Endothelial cell of umbilical vein (primary cell): ENCODE results near the gene AGBL4. TPM values are rescaled to one million over a fixed set of nuclear protein-coding genes. Genes with fewer than 3 reads are reported as not detected.

ENCODE experiments used
- BruUV-seq: library from RNA; stranded (reverse); fragments of 400-500 nt; replicated peaks from 2 replicates; lab custom pipeline; 2021; lab: Mats Ljungman, UMichigan
- CTCF ChIA-PET: fragments of 300-600, 350-600 bp; sonication (Branson Sonifier 250); formaldehyde crosslinking; loops from one replicate; lab custom pipeline; 2021; ENCODE audit warnings: antibody characterized with exemption, inconsistent platforms; lab: Charles Lee
- POLR2A ChIA-PET: fragments of 300-600, 350-600 bp; sonication (Branson Sonifier 250); formaldehyde crosslinking; loops from one replicate; lab custom pipeline; 2021; ENCODE audit warnings: antibody characterized with exemption, inconsistent platforms; lab: Charles Lee
- DNase-seq: peaks from one replicate; pipeline ENCODE4 v3.0.0-alpha.2; 2011; ENCODE audit warnings: low read depth, low spot score
- FAIRE-seq: peaks from 2 replicates; lab custom pipeline; 2011; peaks lifted over from hg19 to GRCh38; lab: Jason Lieb, UNC
- H2AFZ ChIP-seq: 2 replicates; pipeline ENCODE4 v1.6.0; 2012; ENCODE audit warnings: low read depth, low read length, control low read depth, inconsistent platforms
- H3K27ac ChIP-seq: 2 replicates; pipeline ENCODE4 v1.5.1; 2011; ENCODE audit warnings: low read depth, mild to moderate bottlenecking, control low read depth, low read length, moderate library complexity; ENCODE audit not compliant: insufficient read depth
- H3K27me3 ChIP-seq, 2 experiments: 2 replicates each; pipeline versions ENCODE4 v1.6.0 to v1.6.1; 2011; ENCODE audit warnings: low read length in 2 of 2, mixed read lengths in 1 of 2; ENCODE audit not compliant: control insufficient read depth in 2 of 2, insufficient read depth in 2 of 2
- H3K36me3 ChIP-seq, 2 experiments: 2 replicates in 1 of 2; 3 replicates in 1 of 2; pipeline ENCODE4 v1.5.1; 2011; ENCODE audit warnings: low read length in 2 of 2, mild to moderate bottlenecking in 1 of 2, moderate library complexity in 1 of 2; ENCODE audit not compliant: control insufficient read depth in 2 of 2, insufficient read depth in 2 of 2; ENCODE audit errors: extremely low read depth in 1 of 2
- H3K4me1 ChIP-seq: 3 replicates; pipeline ENCODE4 v1.5.1; 2011; ENCODE audit warnings: mild to moderate bottlenecking, low read length; ENCODE audit not compliant: control insufficient read depth, insufficient read depth; ENCODE audit errors: extremely low read depth
- H3K4me2 ChIP-seq: 2 replicates; pipeline ENCODE4 v1.6.1; 2011; ENCODE audit warnings: low read length, control low read depth, mixed read lengths; ENCODE audit not compliant: insufficient read depth
- H3K4me3 ChIP-seq, 3 experiments: fragments of 200-600 bp in 1 of 3; sonication (generic), shearing (Covaris generic) in 1 of 3; replicated peaks in 1 of 3; 2 replicates each; pipeline ENCODE4 v1.5.1; 2011 to 2016; ENCODE audit warnings: control low read depth in 3 of 3, low read length in 3 of 3, mild to moderate bottlenecking in 2 of 3, inconsistent platforms in 1 of 3, low read depth in 1 of 3, moderate library complexity in 1 of 3; ENCODE audit not compliant: insufficient read depth in 1 of 3
- H3K79me2 ChIP-seq: 2 replicates; pipeline ENCODE4 v1.6.0; 2012; ENCODE audit warnings: low read length, inconsistent platforms; ENCODE audit not compliant: control insufficient read depth, insufficient read depth
- H3K9ac ChIP-seq: replicated peaks from 2 replicates; pipeline ENCODE3; 2011; ENCODE audit warnings: low read length, control low read depth; ENCODE audit not compliant: insufficient read depth; ENCODE audit errors: extremely low read depth
- H3K9me1 ChIP-seq: replicated peaks from 3 replicates; pipeline ENCODE4 v1.6.0; 2011; ENCODE audit warnings: mild to moderate bottlenecking, low read length; ENCODE audit not compliant: control insufficient read depth, insufficient read depth; ENCODE audit errors: extremely low read depth
- H3K9me3 ChIP-seq: replicated peaks from 2 replicates; pipeline ENCODE4 v1.5.1; 2012; ENCODE audit warnings: low read length, inconsistent platforms; ENCODE audit not compliant: control insufficient read depth, insufficient read depth
- H4K20me1 ChIP-seq: replicated peaks from 2 replicates; pipeline ENCODE3; 2011; ENCODE audit warnings: mild to moderate bottlenecking, low read length; ENCODE audit not compliant: control insufficient read depth, insufficient read depth; ENCODE audit errors: extremely low read depth
- EZH2 ChIP-seq: IDR thresholded peaks from 2 replicates; pipeline ENCODE4 v1.6.1; 2012; ENCODE audit warnings: borderline replicate concordance, low read depth, mild to moderate bottlenecking, moderate library complexity, low read length, inconsistent platforms; ENCODE audit not compliant: severe bottlenecking
- FOS ChIP-seq: IDR thresholded peaks from 2 replicates; pipeline ENCODE4 v1.6.1; 2011; ENCODE audit warnings: mild to moderate bottlenecking, low read length, moderate library complexity, borderline replicate concordance; ENCODE audit not compliant: insufficient read depth
- GATA2 ChIP-seq: IDR thresholded peaks from 2 replicates; pipeline ENCODE4 v1.7.0; 2011; ENCODE audit warnings: low read depth, mild to moderate bottlenecking, moderate library complexity, mixed read lengths, low read length; ENCODE audit not compliant: insufficient read length, insufficient read depth
- JUN ChIP-seq: IDR thresholded peaks from 2 replicates; pipeline ENCODE4 v1.6.1; 2011; ENCODE audit warnings: borderline replicate concordance, low read depth; ENCODE audit not compliant: insufficient read length, insufficient read depth
- MYC ChIP-seq: IDR thresholded peaks from one replicate; pipeline ENCODE4 v1.6.1; 2011; ENCODE audit warnings: mild to moderate bottlenecking, low read depth, low read length
- POLR2A ChIP-seq: IDR thresholded peaks from 2 replicates; pipeline ENCODE4 v1.6.1; 2012; ENCODE audit warnings: low read depth, mild to moderate bottlenecking, control low read depth, low read length
- POLR2AphosphoS5 ChIP-seq: IDR thresholded peaks from 2 replicates; pipeline ENCODE4 v1.6.1; 2012; ENCODE audit warnings: low read depth, mild to moderate bottlenecking, control low read depth, low read length, moderate library complexity; ENCODE audit not compliant: insufficient read depth
- dilution Hi-C: fragments of 300-500 bp; cut with MboI; formaldehyde crosslinking; loops from one replicate; pipeline ENCODE4 v1.15.0; 2019; ENCODE audit warnings: low sequenced_read_pairs; ENCODE audit not compliant: extremely low pct_ligation_motif_present
- intact Hi-C: fragments of 100-400 bp; cut with micrococcal nuclease; formaldehyde crosslinking; loops from one replicate; pipeline ENCODE4 v1.10.0; 2022
- polyA plus RNA-seq, 4 experiments: library from polyadenylated mRNA; depleted of rRNA in 3 of 4; stranded (reverse) in 3 of 4; unstranded in 1 of 4; fragments of >200 nt; gene quantifications; 2 replicates each; pipeline versions ENCODE4 v1.2.1 to v1.2.3, GENCODE V29; 2011 to 2012; ENCODE audit warnings: missing spikeins in 1 of 4
- total RNA-seq: library from RNA; stranded (reverse); gene quantifications from 2 replicates; pipeline ENCODE4 v1.2.3, GENCODE V29; 2021
- TF ChIP-seq, protein P1 (sequence below), 2 donors: IDR thresholded peaks; 1 replicate in 1 of 2; 2 replicates in 1 of 2; pipeline ENCODE4 v1.5.1; 2011; ENCODE audit warnings: low read length in 2 of 2, mild to moderate bottlenecking in 2 of 2, moderate library complexity in 2 of 2, control low read depth in 1 of 2, inconsistent platforms in 1 of 2, low read depth in 1 of 2; ENCODE audit not compliant: insufficient read depth in 1 of 2; ENCODE audit errors: extremely low read depth in 1 of 2
- TF ChIP-seq, protein P2 (sequence below): IDR thresholded peaks from 2 replicates; pipeline ENCODE4 v1.6.1; 2011; ENCODE audit not compliant: insufficient read depth, insufficient read length

The AGBL4 gene
- total and polyA plus RNA-seq, 2 donors (not counting 3 experiments of a cell fraction or from before 2014, with no cell fraction given) = not detected

- Histone ChIP-seq H4K20me1 (no peaks in the 10 kb centered on the region), H3K4me3 (no peak overlapping the region), H3K4me2 (no peak overlapping the region), H3K27ac (no peak overlapping the region), H3K9me3 (no peaks in the 10 kb centered on the region), H3K79me2 (no peaks in the 10 kb centered on the region), H2AFZ (no peak overlapping the region), H3K4me1 (no peaks in the 10 kb centered on the region), H3K9me1 (no peaks in the 10 kb centered on the region), H3K36me3 (no peaks in the 10 kb centered on the region), H3K27me3 (no peaks in the 10 kb centered on the region), H3K9ac (no peak overlapping the region)
- TF ChIP-seq, protein P1, sequence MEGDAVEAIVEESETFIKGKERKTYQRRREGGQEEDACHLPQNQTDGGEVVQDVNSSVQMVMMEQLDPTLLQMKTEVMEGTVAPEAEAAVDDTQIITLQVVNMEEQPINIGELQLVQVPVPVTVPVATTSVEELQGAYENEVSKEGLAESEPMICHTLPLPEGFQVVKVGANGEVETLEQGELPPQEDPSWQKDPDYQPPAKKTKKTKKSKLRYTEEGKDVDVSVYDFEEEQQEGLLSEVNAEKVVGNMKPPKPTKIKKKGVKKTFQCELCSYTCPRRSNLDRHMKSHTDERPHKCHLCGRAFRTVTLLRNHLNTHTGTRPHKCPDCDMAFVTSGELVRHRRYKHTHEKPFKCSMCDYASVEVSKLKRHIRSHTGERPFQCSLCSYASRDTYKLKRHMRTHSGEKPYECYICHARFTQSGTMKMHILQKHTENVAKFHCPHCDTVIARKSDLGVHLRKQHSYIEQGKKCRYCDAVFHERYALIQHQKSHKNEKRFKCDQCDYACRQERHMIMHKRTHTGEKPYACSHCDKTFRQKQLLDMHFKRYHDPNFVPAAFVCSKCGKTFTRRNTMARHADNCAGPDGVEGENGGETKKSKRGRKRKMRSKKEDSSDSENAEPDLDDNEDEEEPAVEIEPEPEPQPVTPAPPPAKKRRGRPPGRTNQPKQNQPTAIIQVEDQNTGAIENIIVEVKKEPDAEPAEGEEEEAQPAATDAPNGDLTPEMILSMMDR (IDR thresholded peaks at IDR 0.05; ENCODE audit: extremely low read depth in 1 of 2, insufficient read depth in 1 of 2, low read depth in 1 of 2, low read length in 2 of 2) = peak; percentile 81 to 84
- TF ChIP-seq POLR2A = no peak
- ChIA-PET POLR2A (no interaction called here), CTCF (interaction anchor here (1.5 kb wide), 1 partner anchor 588 kb away, joined by 6 read pairs; no protein-coding TSS in a partner anchor)
- BruUV-seq = no TSS peak
- intact Hi-C loops = loop anchor here (1.0 to 10.0 kb wide), 3 partner anchors 124 to 592 kb away; no protein-coding TSS in a partner anchor
- dilution Hi-C loops = no loop called here
- FAIRE-seq (no peak), DNase-seq (peak; percentile 29)
Measured at GRCh38 chr1:48697066-48697707, 1326.6 kb downstream of the AGBL4 start.

- H2AFZ ChIP-seq = no peak overlapping the region
- H3K79me2 ChIP-seq = no peaks in the 10 kb centered on the region
- no peaks in the 10 kb centered on the region for H3K36me3 ChIP-seq
- BruUV-seq = no TSS peak
- dilution Hi-C loops = no loop called here
- H3K4me2 ChIP-seq = no peak overlapping the region
- H3K9ac ChIP-seq = no peak overlapping the region
- no peak for DNase-seq
- H3K9me3 ChIP-seq = no peaks in the 10 kb centered on the region
- H4K20me1 ChIP-seq = no peaks in the 10 kb centered on the region
- FAIRE-seq = no peak
- H3K27ac ChIP-seq = no peak overlapping the region
- ChIA-PET CTCF (interaction anchor here (2.1 kb wide), 1 partner anchor 18 kb away, joined by 7 read pairs; no protein-coding TSS in a partner anchor), POLR2A (no interaction called here)
- no peak overlapping the region for H3K4me3 ChIP-seq
- H3K9me1 ChIP-seq = no peaks in the 10 kb centered on the region
- no peaks in the 10 kb centered on the region for H3K4me1 ChIP-seq
- intact Hi-C loops = loop anchor here (5.0 to 10.0 kb wide), 2 partner anchors 143 to 590 kb away; no protein-coding TSS in a partner anchor
- TF ChIP-seq POLR2A (no peak), GATA2 (no peak), JUN (no peak), MYC (no peak), POLR2AphosphoS5 (no peak), FOS (no peak), EZH2 (no peak)
- TF ChIP-seq, protein P2, sequence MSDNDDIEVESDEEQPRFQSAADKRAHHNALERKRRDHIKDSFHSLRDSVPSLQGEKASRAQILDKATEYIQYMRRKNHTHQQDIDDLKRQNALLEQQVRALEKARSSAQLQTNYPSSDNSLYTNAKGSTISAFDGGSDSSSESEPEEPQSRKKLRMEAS = no peak
- TF ChIP-seq, protein P1 (IDR thresholded peaks at IDR 0.05; ENCODE audit: extremely low read depth in 1 of 2, insufficient read depth in 1 of 2, low read depth in 1 of 2, low read length in 2 of 2) = no peak
- no peaks in the 10 kb centered on the region for H3K27me3 ChIP-seq
Measured at GRCh38 chr1:48695161-48695560, 1328.6 kb downstream of the AGBL4 start.
